SK-N-SH treated with all-trans-retinoic acid at 6 μM for 48 hours (cell line): ENCODE data around the gene DDI1.
A peak's percentile ranks its signal among the peaks of the same experiment; 100 is the strongest.

ENCODE experiments used
- ATAC-seq: fragments of 200-7000 bp; cut with Tn5 transposase; 3 replicates; pipeline ENCODE4 v1.9.1; 2020; ENCODE audit warnings: mild to moderate bottlenecking, moderate library complexity
- CSDC2 ChIP-seq: fragments of 250-450 bp; sonication (Bioruptor Pico); IDR thresholded peaks from 2 replicates; pipeline ENCODE4 v1.5.0; 2020; ENCODE audit warnings: mild to moderate bottlenecking, moderate library complexity
- ESRRG ChIP-seq: fragments of 250-450 bp; sonication (Bioruptor Pico); IDR thresholded peaks from 2 replicates; pipeline ENCODE4 v1.6.1; 2021; ENCODE audit warnings: mild to moderate bottlenecking
- GLIS3 ChIP-seq: fragments of 250-450 bp; sonication (Bioruptor Pico); IDR thresholded peaks from 2 replicates; pipeline ENCODE4 v1.5.0; 2020; ENCODE audit warnings: mild to moderate bottlenecking, moderate library complexity
- ISL1 ChIP-seq: fragments of 250-450 bp; sonication (Bioruptor Pico); IDR thresholded peaks from 2 replicates; pipeline ENCODE4 v2.1.2; 2022; ENCODE audit warnings: mild to moderate bottlenecking, moderate library complexity
- OSR1 ChIP-seq: fragments of 250-450 bp; sonication (Bioruptor Pico); IDR thresholded peaks from 2 replicates; pipeline ENCODE4 v1.8.0; 2022; ENCODE audit warnings: moderate library complexity, mild to moderate bottlenecking, inconsistent platforms
- PPARA ChIP-seq: fragments of 250-450 bp; sonication (Bioruptor Pico); IDR thresholded peaks from 2 replicates; pipeline ENCODE4 v1.5.0; 2020; ENCODE audit warnings: mild to moderate bottlenecking, borderline replicate concordance
- RARB ChIP-seq: fragments of 250-450 bp; sonication (Bioruptor Pico); IDR thresholded peaks from 2 replicates; pipeline ENCODE4 v1.8.0; 2021; ENCODE audit warnings: mild to moderate bottlenecking, moderate library complexity
- SNAI2 ChIP-seq: fragments of 250-450 bp; sonication (Bioruptor Pico); IDR thresholded peaks from 2 replicates; pipeline ENCODE4 v1.5.0; 2020; ENCODE audit warnings: mild to moderate bottlenecking, moderate library complexity
- ZFP30 ChIP-seq: fragments of 450-650 bp; formaldehyde crosslinking; IDR thresholded peaks from 2 replicates; pipeline ENCODE4 v1.5.0; 2022; ENCODE audit warnings: mild to moderate bottlenecking, moderate library complexity
- ZNF565 ChIP-seq: fragments of 450-650 bp; formaldehyde crosslinking; conservative IDR thresholded peaks from 2 replicates; pipeline ENCODE4 v1.5.0; 2020; ENCODE audit warnings: low read depth, mild to moderate bottlenecking, moderate library complexity
- TF ChIP-seq, protein P1 (sequence below): fragments of 250-450 bp; sonication (Bioruptor Pico); IDR thresholded peaks from 2 replicates; pipeline ENCODE4 v1.5.1; 2021; ENCODE audit warnings: mild to moderate bottlenecking, moderate library complexity
- TF ChIP-seq, protein P2 (sequence below): fragments of 250-450 bp; sonication (Bioruptor Pico); IDR thresholded peaks from 2 replicates; pipeline ENCODE4 v1.5.0; 2020; ENCODE audit warnings: mild to moderate bottlenecking, moderate library complexity
- TF ChIP-seq, protein P3 (sequence below): fragments of 250-450 bp; sonication (Bioruptor Pico); IDR thresholded peaks from 2 replicates; pipeline ENCODE4 v1.5.1; 2020; ENCODE audit warnings: low read depth, mild to moderate bottlenecking, moderate library complexity
- TF ChIP-seq, protein P4 (sequence below): fragments of 250-450 bp; sonication (Bioruptor Pico); IDR thresholded peaks from 2 replicates; pipeline ENCODE4 v1.8.0; 2021; ENCODE audit warnings: low read depth, mild to moderate bottlenecking, moderate library complexity, borderline replicate concordance
- TF ChIP-seq, protein P5 (sequence below): fragments of 250-450 bp; sonication (Bioruptor Pico); IDR thresholded peaks from 2 replicates; pipeline ENCODE4 v1.8.0; 2020; ENCODE audit warnings: mild to moderate bottlenecking, moderate library complexity, borderline replicate concordance

The DDI1 gene

DNA sequence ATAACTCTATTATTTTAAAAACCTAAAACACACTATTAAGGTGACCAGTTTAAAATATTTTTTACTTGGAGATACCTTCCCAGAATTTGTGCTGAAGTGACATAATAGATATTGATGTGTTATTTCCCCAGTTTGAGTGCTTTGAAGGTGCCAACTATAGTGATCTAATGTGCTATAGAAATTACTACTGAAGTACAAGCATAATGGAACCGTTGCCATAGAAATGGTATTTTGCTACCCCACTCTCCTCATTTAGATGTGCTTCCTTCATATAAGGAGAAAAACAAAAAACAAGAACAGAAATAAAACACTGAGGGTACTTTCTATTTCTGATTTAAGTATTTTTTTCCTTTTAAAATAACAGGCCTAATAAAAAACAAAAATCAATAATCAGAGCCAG lies 19.2 kb downstream of the DDI1 start:
- no peak for ATAC-seq
- TF ChIP-seq, protein P1, sequence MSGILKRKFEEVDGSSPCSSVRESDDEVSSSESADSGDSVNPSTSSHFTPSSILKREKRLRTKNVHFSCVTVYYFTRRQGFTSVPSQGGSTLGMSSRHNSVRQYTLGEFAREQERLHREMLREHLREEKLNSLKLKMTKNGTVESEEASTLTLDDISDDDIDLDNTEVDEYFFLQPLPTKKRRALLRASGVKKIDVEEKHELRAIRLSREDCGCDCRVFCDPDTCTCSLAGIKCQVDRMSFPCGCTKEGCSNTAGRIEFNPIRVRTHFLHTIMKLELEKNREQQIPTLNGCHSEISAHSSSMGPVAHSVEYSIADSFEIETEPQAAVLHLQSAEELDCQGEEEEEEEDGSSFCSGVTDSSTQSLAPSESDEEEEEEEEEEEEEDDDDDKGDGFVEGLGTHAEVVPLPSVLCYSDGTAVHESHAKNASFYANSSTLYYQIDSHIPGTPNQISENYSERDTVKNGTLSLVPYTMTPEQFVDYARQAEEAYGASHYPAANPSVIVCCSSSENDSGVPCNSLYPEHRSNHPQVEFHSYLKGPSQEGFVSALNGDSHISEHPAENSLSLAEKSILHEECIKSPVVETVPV = no peak
- TF ChIP-seq ESRRG (CRISPR knock-in tag) (no peak), ZFP30 (CRISPR knock-in tag) (no peak), ZNF565 (CRISPR knock-in tag) (no peak), SNAI2 (CRISPR knock-in tag) (no peak)
- TF ChIP-seq, protein P2, sequence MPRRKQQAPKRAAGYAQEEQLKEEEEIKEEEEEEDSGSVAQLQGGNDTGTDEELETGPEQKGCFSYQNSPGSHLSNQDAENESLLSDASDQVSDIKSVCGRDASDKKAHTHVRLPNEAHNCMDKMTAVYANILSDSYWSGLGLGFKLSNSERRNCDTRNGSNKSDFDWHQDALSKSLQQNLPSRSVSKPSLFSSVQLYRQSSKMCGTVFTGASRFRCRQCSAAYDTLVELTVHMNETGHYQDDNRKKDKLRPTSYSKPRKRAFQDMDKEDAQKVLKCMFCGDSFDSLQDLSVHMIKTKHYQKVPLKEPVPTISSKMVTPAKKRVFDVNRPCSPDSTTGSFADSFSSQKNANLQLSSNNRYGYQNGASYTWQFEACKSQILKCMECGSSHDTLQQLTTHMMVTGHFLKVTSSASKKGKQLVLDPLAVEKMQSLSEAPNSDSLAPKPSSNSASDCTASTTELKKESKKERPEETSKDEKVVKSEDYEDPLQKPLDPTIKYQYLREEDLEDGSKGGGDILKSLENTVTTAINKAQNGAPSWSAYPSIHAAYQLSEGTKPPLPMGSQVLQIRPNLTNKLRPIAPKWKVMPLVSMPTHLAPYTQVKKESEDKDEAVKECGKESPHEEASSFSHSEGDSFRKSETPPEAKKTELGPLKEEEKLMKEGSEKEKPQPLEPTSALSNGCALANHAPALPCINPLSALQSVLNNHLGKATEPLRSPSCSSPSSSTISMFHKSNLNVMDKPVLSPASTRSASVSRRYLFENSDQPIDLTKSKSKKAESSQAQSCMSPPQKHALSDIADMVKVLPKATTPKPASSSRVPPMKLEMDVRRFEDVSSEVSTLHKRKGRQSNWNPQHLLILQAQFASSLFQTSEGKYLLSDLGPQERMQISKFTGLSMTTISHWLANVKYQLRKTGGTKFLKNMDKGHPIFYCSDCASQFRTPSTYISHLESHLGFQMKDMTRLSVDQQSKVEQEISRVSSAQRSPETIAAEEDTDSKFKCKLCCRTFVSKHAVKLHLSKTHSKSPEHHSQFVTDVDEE = no peak
- TF ChIP-seq, protein P3, sequence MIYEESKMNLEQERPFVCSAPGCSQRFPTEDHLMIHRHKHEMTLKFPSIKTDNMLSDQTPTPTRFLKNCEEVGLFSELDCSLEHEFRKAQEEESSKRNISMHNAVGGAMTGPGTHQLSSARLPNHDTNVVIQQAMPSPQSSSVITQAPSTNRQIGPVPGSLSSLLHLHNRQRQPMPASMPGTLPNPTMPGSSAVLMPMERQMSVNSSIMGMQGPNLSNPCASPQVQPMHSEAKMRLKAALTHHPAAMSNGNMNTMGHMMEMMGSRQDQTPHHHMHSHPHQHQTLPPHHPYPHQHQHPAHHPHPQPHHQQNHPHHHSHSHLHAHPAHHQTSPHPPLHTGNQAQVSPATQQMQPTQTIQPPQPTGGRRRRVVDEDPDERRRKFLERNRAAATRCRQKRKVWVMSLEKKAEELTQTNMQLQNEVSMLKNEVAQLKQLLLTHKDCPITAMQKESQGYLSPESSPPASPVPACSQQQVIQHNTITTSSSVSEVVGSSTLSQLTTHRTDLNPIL = no peak
- TF ChIP-seq, all 23 proteins: peak for 0

DNA sequence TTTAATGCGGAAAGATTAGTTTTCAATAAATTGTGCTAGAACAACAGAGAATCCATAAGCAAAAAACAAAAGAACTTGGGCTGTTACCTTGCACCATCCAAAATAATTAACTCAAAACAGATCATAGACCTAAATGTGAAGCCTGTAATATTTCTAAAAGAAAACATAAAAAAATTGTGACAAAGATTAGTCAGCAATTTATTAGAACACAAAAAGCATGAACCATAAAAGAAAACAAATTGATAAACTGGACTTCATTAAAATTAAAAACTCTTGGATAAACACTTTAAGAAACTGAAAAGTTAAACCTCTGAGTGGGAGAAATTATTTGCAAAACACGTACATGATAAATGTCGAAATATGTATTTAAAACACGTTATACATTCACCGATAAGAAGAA lies 21.5 kb downstream of the DDI1 start:
- TF ChIP-seq RARB = no peak
- TF ChIP-seq CSDC2 (CRISPR knock-in tag) = no peak
- no peak for TF ChIP-seq ISL1 (CRISPR knock-in tag)
- TF ChIP-seq, protein P2 = no peak
- no peak for TF ChIP-seq ZNF565 (CRISPR knock-in tag)
- TF ChIP-seq, protein P4, sequence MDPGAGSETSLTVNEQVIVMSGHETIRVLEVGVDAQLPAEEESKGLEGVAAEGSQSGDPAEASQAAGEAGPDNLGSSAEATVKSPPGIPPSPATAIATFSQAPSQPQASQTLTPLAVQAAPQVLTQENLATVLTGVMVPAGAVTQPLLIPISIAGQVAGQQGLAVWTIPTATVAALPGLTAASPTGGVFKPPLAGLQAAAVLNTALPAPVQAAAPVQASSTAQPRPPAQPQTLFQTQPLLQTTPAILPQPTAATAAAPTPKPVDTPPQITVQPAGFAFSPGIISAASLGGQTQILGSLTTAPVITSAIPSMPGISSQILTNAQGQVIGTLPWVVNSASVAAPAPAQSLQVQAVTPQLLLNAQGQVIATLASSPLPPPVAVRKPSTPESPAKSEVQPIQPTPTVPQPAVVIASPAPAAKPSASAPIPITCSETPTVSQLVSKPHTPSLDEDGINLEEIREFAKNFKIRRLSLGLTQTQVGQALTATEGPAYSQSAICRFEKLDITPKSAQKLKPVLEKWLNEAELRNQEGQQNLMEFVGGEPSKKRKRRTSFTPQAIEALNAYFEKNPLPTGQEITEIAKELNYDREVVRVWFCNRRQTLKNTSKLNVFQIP (CRISPR knock-in tag) = no peak
- no peak for ATAC-seq

DNA sequence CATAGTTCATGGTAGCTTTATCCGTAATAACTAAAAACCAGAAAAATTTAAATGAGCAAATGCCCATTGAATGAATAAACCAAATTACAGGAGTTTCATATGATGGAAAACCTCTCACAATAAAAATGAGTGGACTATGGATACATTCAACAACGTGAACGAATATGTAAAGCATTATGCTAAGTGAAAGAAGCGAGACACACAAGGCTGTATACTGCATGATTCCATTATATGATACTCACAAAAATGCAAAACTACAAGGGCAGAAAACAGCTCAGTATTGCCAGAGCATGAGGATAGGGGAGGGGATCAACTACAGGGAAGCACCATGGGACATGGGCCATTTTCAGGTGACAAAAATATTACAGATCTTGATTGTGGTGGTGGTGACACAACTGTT lies 22.2 kb downstream of the DDI1 start:
- ATAC-seq = no peak
- TF ChIP-seq, protein P3 = no peak

DNA sequence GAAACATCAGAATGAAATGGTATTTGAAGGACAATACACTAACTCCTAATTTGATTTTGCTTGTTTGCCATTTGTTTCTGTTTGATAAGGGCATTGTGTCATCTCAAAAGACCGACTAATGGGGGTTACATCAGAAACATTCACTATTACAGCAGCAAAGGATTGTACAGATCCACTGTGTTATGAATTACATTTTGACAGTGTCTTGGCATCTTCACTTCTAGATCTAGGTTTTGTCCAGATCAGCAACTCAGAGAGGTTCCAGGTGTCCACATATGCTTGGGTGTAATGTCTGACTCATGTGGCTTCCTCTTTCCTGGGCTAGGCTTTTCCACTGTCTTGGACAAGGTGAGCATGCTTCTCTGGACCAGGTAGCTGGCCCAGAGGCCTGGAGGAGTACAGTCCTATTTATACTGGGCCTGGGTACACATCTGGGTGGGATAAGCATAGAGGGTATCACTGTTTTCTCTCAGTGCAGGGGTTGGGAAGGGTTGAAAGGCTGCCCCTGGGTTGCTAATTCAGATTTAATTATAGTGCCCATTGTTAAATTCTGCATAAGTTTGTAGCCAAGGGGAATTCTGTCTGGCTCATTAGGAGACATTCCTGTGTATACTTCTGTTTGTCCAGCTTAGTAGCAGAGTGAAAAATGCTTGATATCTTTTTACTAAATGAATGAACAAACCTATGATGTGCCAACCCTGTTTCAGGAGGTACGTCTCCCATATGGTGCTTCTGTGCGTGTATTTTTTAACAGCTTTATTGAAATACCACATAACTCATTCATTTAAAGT lies 23.8 kb downstream of the DDI1 start:
- peak; percentile 40; the same call in 2 of the 3 replicates for ATAC-seq
- TF ChIP-seq, protein P5, sequence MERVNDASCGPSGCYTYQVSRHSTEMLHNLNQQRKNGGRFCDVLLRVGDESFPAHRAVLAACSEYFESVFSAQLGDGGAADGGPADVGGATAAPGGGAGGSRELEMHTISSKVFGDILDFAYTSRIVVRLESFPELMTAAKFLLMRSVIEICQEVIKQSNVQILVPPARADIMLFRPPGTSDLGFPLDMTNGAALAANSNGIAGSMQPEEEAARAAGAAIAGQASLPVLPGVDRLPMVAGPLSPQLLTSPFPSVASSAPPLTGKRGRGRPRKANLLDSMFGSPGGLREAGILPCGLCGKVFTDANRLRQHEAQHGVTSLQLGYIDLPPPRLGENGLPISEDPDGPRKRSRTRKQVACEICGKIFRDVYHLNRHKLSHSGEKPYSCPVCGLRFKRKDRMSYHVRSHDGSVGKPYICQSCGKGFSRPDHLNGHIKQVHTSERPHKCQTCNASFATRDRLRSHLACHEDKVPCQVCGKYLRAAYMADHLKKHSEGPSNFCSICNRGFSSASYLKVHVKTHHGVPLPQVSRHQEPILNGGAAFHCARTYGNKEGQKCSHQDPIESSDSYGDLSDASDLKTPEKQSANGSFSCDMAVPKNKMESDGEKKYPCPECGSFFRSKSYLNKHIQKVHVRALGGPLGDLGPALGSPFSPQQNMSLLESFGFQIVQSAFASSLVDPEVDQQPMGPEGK (CRISPR knock-in tag) = no peak
- no peak for TF ChIP-seq OSR1 (CRISPR knock-in tag)
- no peak for TF ChIP-seq PPARA (CRISPR knock-in tag)
- peak; percentile 89 for TF ChIP-seq ESRRG (CRISPR knock-in tag)
- 0 out of 2 replicates have a peak, but pooled peaks have one; percentile 70 for TF ChIP-seq SNAI2 (CRISPR knock-in tag)
- TF ChIP-seq, protein P2 = peak; percentile 83
- TF ChIP-seq, protein P1 = peak; percentile 71; the same call in 1 of the 2 replicates
- TF ChIP-seq GLIS3 (CRISPR knock-in tag) = no peak
- no peak for TF ChIP-seq CSDC2 (CRISPR knock-in tag)
